ENCODE measurements around the gene NOTO.

The NOTO gene

DNA sequence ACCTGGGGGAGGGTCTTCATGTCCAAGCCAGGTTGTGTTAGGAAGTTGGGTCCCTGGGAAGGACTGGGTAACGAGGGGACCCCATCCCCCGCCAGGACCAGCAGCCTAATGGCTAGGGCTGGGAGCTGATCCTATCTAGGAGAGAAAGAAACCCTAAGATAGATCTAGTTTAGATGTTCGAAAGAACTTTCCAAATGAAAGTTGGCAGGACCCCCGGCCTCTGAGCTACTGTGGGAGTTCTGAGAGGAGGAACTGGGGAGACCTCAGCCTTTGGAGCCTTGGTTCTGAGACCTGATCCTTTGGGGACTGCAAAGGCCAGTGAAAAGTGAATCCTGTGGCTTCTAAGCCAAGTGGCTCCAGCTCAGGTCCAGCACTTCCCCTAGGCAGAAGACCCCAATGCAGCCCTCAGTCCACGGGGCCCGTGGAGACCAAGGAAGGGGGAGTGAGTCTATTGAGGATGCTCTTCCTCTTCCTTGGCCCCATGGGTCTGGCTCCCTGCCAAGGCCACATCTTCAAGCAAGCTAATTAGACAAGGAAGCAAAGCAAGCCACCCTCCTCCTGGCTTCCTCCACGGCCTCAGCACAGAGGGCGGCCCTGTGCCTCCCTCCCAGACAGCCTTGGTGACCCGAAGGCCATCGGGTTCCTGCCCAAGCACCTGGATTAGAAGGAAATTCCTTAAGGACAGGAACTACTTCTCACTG, 55.2 kb downstream of the NOTO start:
- DNase-seq, result no peak

DNA sequence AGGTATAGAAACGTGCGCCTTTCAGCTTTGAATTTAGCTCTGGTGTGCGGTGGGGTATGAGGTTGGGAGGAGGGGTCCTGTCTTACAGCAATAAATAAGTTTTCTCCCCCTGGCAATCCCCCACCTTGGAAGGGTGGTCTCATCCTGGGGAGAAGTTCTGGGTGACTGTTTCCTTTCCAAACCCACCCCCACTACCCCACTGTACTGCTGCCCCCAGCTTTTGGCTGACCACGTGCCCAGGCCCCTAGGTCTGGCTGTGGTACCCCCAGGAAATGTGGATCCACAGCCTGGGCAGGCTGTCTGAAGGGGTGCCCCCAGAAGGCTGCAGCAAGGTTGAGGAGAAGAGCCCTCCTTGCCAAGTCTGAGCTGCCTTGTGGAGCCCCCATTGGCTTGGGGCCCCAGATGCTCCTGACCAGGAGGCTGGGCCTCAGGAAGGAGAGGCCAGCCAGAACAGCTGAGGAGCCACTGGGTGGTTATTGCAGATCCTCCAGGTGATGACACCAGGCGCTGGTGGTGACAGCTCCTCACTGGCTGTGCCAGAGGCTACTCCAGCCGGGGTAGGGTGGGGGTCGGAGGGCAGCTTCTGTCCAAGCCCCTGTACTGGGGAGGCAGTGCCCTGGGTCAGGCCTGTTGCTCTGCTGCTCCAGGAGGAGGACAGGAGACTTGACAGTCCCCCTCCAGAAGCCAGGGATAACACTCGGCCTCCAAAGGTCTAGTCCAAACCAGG, 56.0 kb downstream of the NOTO start:
- DNase-seq, result no peak

DNA sequence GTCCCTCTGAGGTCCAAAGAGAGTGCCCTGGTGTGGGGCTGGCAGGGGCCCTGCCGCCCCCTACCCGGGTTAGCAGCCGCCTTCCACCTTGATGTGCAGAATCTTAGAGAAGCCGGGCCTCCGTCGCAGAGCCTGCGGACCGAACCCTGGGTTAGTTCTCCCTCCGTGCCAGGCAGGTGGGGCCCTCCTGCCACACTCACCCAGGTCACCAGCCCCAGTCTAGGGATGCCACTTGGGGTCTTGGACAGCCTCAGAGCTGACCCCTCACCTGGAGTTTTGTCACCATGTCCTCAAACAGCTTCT, 56.5 kb downstream of the NOTO start:
- DNase-seq, result no peak

GRCh38 chr2:73259276-73259675, 56.9 kb downstream of the NOTO start:
- no peak for DNase-seq

- DNase-seq, result no peak
Observed at GRCh38 chr2:73259704-73260337, 57.4 kb downstream of the NOTO start.

DNA sequence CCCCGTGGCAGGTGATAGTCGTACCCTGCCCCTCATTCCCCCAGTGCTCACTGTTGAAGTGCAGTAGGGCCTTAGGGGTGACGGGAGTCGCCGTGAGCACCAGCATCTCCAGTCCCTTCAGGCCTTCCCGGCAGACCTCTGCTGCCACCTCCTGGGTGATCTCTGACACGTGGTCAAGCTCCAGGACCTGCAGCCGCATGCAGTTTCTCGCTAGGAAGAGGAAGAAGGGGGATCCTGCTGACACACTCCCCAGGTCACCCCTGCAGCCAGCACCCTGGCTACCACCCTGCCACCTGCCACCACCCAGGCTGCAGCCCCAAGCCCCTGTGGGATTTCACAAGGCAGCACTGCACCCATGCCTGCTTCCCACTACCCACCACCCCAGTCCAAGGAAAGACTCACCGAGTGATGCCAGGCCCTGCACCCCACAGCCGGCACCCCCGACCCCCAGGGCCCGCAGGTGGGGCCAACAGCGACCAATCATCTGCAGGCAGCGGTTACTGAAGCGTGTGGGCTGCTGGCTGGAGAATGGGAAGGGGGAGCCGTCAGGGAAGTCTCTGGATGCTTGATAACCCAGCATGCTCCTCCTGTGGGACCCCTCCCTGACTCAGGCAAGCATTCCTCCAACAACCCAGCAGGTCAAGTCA, 58.1 kb downstream of the NOTO start:
- no peak for DNase-seq

All from T-helper 1 cell (primary cell).